Testis (tissue), 3 donors: ENCODE data around the gene CALCOCO2. TPM values are rescaled to one million over a fixed set of nuclear protein-coding genes. Genes with fewer than 3 reads are reported as not detected.

Experiments used
- DNase-seq: peaks from one replicate; pipeline ENCODE4 v3.0.0-alpha.2; 2019
- H3K27ac ChIP-seq, 2 donors: fragments of 200-600 bp; sonication (generic); one replicate each; pipeline ENCODE4 v1.5.1; 2019
- H3K27me3 ChIP-seq: fragments of 200-600 bp; sonication (generic); one replicate; pipeline ENCODE4 v1.5.1; 2019
- H3K36me3 ChIP-seq: fragments of 200-600 bp; sonication (generic); one replicate; pipeline ENCODE4 v1.5.1; 2017; ENCODE audit warnings: low read depth; ENCODE audit errors: missing control alignments
- H3K4me1 ChIP-seq: fragments of 200-600 bp; sonication (generic); one replicate; pipeline ENCODE4 v1.5.1; 2019
- H3K4me3 ChIP-seq, 2 donors: fragments of 200-600 bp; sonication (generic); one replicate each; pipeline ENCODE4 v1.5.1; 2017 to 2019
- H3K9me3 ChIP-seq: fragments of 200-600 bp; sonication (generic); one replicate; pipeline ENCODE4 v1.5.1; 2017
- POLR2A ChIP-seq: fragments of 450-650 bp; IDR thresholded peaks from one replicate; pipeline ENCODE4 v1.6.1; 2017; ENCODE audit warnings: antibody characterized with exemption, mild to moderate bottlenecking, moderate library complexity
- WGBS, 2 donors: methylation state at CpG; one replicate each; pipeline ENCODE4 v1.1.5; 2018; 5-methylcytosine and 5-hydroxymethylcytosine counted together
- intact Hi-C: fragments of 100-400 bp; cut with DNase I; formaldehyde crosslinking; loops from one replicate; pipeline ENCODE4 v1.15.1; 2023; ENCODE audit warnings: low total_unique reads
- polyA plus RNA-seq: library from polyadenylated mRNA; stranded (reverse); fragments of 350-450 nt; fragmentation: Illumina TruSeq; extraction: RNeasy Lipid Tissue Mini Kit (QIAGEN cat#74804); gene quantifications from one replicate; pipeline ENCODE4 v1.2.3, GENCODE V29; 2014; ENCODE audit warnings: low read depth, low replicate concordance; ENCODE audit not compliant: insufficient read depth
- total RNA-seq, 2 donors: library from RNA; depleted of rRNA; stranded (reverse); fragments of >200 nt; gene quantifications; one replicate each; pipeline ENCODE4 v1.2.3, GENCODE V29; 2016
- TF ChIP-seq, protein P1 (sequence below), 3 experiments: fragments of 450-650 bp in 2 of 3; fragments of 200-600 bp in 1 of 3; sonication (generic) in 1 of 3; IDR thresholded peaks; one replicate each; pipeline ENCODE4 v1.5.1; 2016 to 2019; ENCODE audit warnings: antibody characterized with exemption in 3 of 3, mild to moderate bottlenecking in 2 of 3, moderate library complexity in 1 of 3

CALCOCO2 gene
- total and polyA plus RNA-seq, 3 donors from 2014 or later: 117 to 351 (median 153) TPM

GRCh38 chr17:48843187-48843900 lies 12.5 kb downstream of the CALCOCO2 start:
- no peaks in the 10 kb centered on the region for H3K36me3 ChIP-seq

GRCh38 chr17:48850792-48851323 lies 20.0 kb downstream of the CALCOCO2 start:
- Histone ChIP-seq H3K4me3 (no peak overlapping the region), H3K27me3 (no peaks in the 10 kb centered on the region), H3K36me3 (no peaks in the 10 kb centered on the region), H3K9me3 (no peaks in the 10 kb centered on the region), H3K4me1 (no peaks in the 10 kb centered on the region), H3K27ac (no peak overlapping the region)
- intact Hi-C loops: no loop called here
- WGBS, 2 donors: 96 to 98% methylated on average over 4 of the region's 4 CpGs
- DNase-seq: no peak
- TF ChIP-seq, protein P1, sequence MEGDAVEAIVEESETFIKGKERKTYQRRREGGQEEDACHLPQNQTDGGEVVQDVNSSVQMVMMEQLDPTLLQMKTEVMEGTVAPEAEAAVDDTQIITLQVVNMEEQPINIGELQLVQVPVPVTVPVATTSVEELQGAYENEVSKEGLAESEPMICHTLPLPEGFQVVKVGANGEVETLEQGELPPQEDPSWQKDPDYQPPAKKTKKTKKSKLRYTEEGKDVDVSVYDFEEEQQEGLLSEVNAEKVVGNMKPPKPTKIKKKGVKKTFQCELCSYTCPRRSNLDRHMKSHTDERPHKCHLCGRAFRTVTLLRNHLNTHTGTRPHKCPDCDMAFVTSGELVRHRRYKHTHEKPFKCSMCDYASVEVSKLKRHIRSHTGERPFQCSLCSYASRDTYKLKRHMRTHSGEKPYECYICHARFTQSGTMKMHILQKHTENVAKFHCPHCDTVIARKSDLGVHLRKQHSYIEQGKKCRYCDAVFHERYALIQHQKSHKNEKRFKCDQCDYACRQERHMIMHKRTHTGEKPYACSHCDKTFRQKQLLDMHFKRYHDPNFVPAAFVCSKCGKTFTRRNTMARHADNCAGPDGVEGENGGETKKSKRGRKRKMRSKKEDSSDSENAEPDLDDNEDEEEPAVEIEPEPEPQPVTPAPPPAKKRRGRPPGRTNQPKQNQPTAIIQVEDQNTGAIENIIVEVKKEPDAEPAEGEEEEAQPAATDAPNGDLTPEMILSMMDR (IDR thresholded peaks at IDR 0.05): no peak
- no peak for TF ChIP-seq POLR2A

More at GRCh38 chr17:48843187-48843900, 12.5 kb downstream of the CALCOCO2 start:
- DNase-seq: no peak
- H3K27me3 ChIP-seq: no peaks in the 10 kb centered on the region
- TF ChIP-seq, protein P1 (IDR thresholded peaks at IDR 0.05): no peak
- no peak for TF ChIP-seq POLR2A
- H3K4me1 ChIP-seq: peaks cover 14% of the 10 kb centered on the region
- H3K4me3 ChIP-seq: no peak overlapping the region
- H3K27ac ChIP-seq: peak overlapping the region in 1 of 2 donors; percentile 88
- no peaks in the 10 kb centered on the region for H3K9me3 ChIP-seq
- WGBS, 2 donors: 78 to 81% methylated on average over 6 of the region's 6 CpGs
- intact Hi-C loops: no loop called here

- H3K36me3 ChIP-seq: no peaks in the 10 kb centered on the region
- DNase-seq: no peak
- no peak overlapping the region for H3K4me3 ChIP-seq
- intact Hi-C loops: no loop called here
- WGBS, 2 donors: 91 to 93% methylated on average over 7 of the region's 7 CpGs
- TF ChIP-seq, protein P1 (IDR thresholded peaks at IDR 0.05): no peak
- TF ChIP-seq POLR2A: no peak
- no peaks in the 10 kb centered on the region for H3K4me1 ChIP-seq
- H3K27me3 ChIP-seq: no peaks in the 10 kb centered on the region
- H3K9me3 ChIP-seq: no peaks in the 10 kb centered on the region
- no peak overlapping the region for H3K27ac ChIP-seq
These were observed 24.1 kb downstream of the CALCOCO2 start for GRCh38 chr17:48854774-48855476.

DNA sequence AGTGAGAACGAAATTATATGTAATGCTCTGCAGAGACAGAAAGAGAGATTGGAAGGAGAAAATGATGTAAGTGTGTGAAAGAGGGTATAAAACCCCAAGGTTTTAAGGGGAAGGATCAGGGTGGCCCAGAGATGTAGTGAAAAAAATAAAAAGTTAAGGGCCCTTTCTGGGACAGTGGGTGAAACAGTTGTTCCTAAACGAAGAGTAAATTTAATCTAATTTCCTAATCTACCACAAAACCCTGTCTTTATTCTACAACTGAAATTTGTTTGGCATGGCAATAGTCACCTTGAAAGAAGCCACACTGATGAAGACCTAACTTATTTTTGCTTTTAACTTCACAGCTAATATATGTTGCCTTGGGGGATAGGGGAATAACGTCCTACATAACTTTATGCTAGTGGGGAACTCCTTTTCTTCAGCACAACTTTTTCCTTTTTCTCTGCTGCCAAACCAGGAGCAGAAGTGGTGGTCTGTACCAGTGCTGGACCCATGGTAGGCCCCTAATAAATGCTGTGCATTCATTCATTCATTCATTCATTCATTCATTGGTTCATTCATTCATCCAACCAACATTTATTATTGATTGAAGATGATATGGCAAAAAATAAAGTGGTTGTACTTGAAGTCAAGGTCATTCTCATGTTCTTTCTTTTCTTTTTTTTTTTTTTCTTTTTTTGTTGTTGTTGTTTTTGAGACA lies 25.4 kb downstream of the CALCOCO2 start:
- Histone ChIP-seq H3K4me1 (no peaks in the 10 kb centered on the region), H3K9me3 (no peaks in the 10 kb centered on the region), H3K36me3 (no peaks in the 10 kb centered on the region), H3K27ac (no peak overlapping the region), H3K27me3 (no peaks in the 10 kb centered on the region), H3K4me3 (no peak overlapping the region)
- WGBS, 2 donors: 66 to 70% methylated on average over 3 of the region's 3 CpGs
- TF ChIP-seq POLR2A: no peak
- TF ChIP-seq, protein P1 (IDR thresholded peaks at IDR 0.05): no peak
- intact Hi-C loops: no loop called here
- DNase-seq: no peak
